CD4-positive, alpha-beta memory T cell (primary cell): ENCODE measurements around the gene SHISA6. TPM values are rescaled to one million over a fixed set of nuclear protein-coding genes. Genes with fewer than 3 reads are reported as not detected.

Experiments used
- CTCF ChIA-PET: fragments of 350-600 bp; sonication (Branson Sonifier 250); formaldehyde crosslinking; loops from one replicate; lab custom pipeline; 2021; ENCODE audit warnings: inconsistent platforms; ENCODE audit not compliant: partially characterized antibody; lab: Charles Lee
- POLR2A ChIA-PET: fragments of 350-600 bp; sonication (Branson Sonifier 250); formaldehyde crosslinking; loops from one replicate; lab custom pipeline; 2021; ENCODE audit not compliant: partially characterized antibody; lab: Charles Lee
- DNase-seq, 5 donors: peaks; one replicate each; pipeline versions ENCODE4 v3.0.0 to v3.0.0-alpha.2; 2020 to 2022; ENCODE audit warnings: mixed read lengths in 1 of 5
- H3K27ac ChIP-seq: one replicate; pipeline ENCODE4 v1.7.0; 2013; ENCODE audit warnings: low read depth, low read length
- H3K27me3 ChIP-seq: 2 replicates; pipeline ENCODE4 v1.7.0; 2013; ENCODE audit warnings: mild to moderate bottlenecking, low read length, moderate library complexity; ENCODE audit not compliant: insufficient read depth
- H3K36me3 ChIP-seq: 2 replicates; pipeline ENCODE4 v1.7.0; 2013; ENCODE audit warnings: mild to moderate bottlenecking, low read length, moderate library complexity; ENCODE audit not compliant: insufficient read depth
- H3K4me1 ChIP-seq: 2 replicates; pipeline ENCODE4 v1.7.0; 2013; ENCODE audit warnings: mild to moderate bottlenecking, low read length, moderate library complexity; ENCODE audit not compliant: insufficient read depth
- H3K4me3 ChIP-seq, 2 donors: one replicate each; pipeline ENCODE4 v1.7.0; 2013; ENCODE audit warnings: low read length in 2 of 2, mild to moderate bottlenecking in 1 of 2
- H3K9me3 ChIP-seq, 2 donors: one replicate each; pipeline ENCODE4 v1.7.0; 2013; ENCODE audit warnings: low read length in 2 of 2, control low read depth in 1 of 2; ENCODE audit not compliant: control insufficient read depth in 1 of 2
- H3K27ac Mint-ChIP-seq, 7 donors: one replicate each; pipeline ENCODE4 v1.8.0; 2020 to 2021; ENCODE audit warnings: mixed read lengths in 7 of 7, mild to moderate bottlenecking in 6 of 7, inconsistent platforms in 3 of 7, moderate library complexity in 3 of 7
- H3K27me3 Mint-ChIP-seq, 2 donors: one replicate each; pipeline ENCODE4 v1.8.0; 2020 to 2021; ENCODE audit warnings: mixed read lengths in 2 of 2
- H3K36me3 Mint-ChIP-seq, 2 donors: one replicate each; pipeline ENCODE4 v1.8.0; 2020 to 2021; ENCODE audit warnings: mixed read lengths in 2 of 2, inconsistent platforms in 1 of 2, mild to moderate bottlenecking in 1 of 2
- H3K4me1 Mint-ChIP-seq, 4 donors: one replicate each; pipeline ENCODE4 v1.8.0; 2020 to 2021; ENCODE audit warnings: mixed read lengths in 4 of 4, mild to moderate bottlenecking in 1 of 4
- H3K4me3 Mint-ChIP-seq, 8 donors: one replicate each; pipeline ENCODE4 v1.8.0; 2020 to 2021; ENCODE audit warnings: mixed read lengths in 8 of 8, mild to moderate bottlenecking in 7 of 8, moderate library complexity in 6 of 8, inconsistent platforms in 3 of 8
- H3K9me3 Mint-ChIP-seq, 8 donors: one replicate each; pipeline ENCODE4 v1.8.0; 2020 to 2021; ENCODE audit warnings: mixed read lengths in 8 of 8, mild to moderate bottlenecking in 5 of 8, inconsistent platforms in 3 of 8, moderate library complexity in 1 of 8
- intact Hi-C: fragments of 100-400 bp; cut with micrococcal nuclease; formaldehyde crosslinking; loops from one replicate; pipeline ENCODE4 v1.15.1; 2023
- polyA plus RNA-seq, 2 donors: library from polyadenylated mRNA; unstranded; fragments of 300-500 nt; fragmentation: Illumina TruSeq; gene quantifications; one replicate each; pipeline ENCODE4 v1.2.3, GENCODE V29; 2021
- total RNA-seq, 2 experiments: library from RNA; stranded (reverse); gene quantifications; one replicate each; pipeline ENCODE4 v1.2.3, GENCODE V29; 2021

The SHISA6 gene
- total and polyA plus RNA-seq, 4 experiments from 2014 or later: not detected

DNA sequence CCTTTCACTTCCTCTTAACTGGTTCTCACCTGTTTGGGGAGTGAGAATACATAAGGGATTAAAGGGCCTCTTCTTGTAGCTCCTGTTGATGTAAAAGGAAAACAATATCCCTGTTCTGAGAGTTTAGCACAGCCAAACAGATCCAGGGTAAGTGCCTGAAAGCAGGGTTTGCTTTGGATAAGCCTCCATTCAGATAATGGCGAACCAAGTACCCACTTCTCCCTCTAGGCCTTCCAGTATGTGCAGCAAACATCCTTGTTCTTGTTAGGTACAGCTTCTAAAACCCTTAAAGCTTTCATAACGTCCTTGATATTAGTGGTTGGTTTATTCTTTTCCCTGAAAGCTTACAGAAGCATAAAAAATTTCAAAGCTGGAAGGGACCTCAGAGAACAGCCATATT, 226.6 kb downstream of the SHISA6 start:
- Mint-ChIP-seq H3K27me3 (peaks cover 0 to 1% of the 10 kb centered on the region in 2 donors), H3K4me1 (no peaks in the 10 kb centered on the region), H3K36me3 (no peaks in the 10 kb centered on the region), H3K4me3 (no peak overlapping the region), H3K9me3 (peaks cover 0 to 10% (median 4%) of the 10 kb centered on the region in 8 donors), H3K27ac (no peak overlapping the region)
- H3K4me3 ChIP-seq: no peak overlapping the region
- H3K27me3 ChIP-seq: no peaks in the 10 kb centered on the region
- H3K4me1 ChIP-seq: no peaks in the 10 kb centered on the region
- POLR2A ChIA-PET: no interaction called here
- no peak for DNase-seq
- intact Hi-C loops: no loop called here
- no peaks in the 10 kb centered on the region for H3K36me3 ChIP-seq
- CTCF ChIA-PET: no interaction called here
- no peak overlapping the region for H3K27ac ChIP-seq
- no peaks in the 10 kb centered on the region for H3K9me3 ChIP-seq

GRCh38 chr17:11485336-11486100, 244.5 kb downstream of the SHISA6 start:
- Histone ChIP-seq H3K4me3 (no peak overlapping the region), H3K27me3 (no peaks in the 10 kb centered on the region), H3K9me3 (no peaks in the 10 kb centered on the region), H3K27ac (no peak overlapping the region), H3K36me3 (no peaks in the 10 kb centered on the region), H3K4me1 (no peaks in the 10 kb centered on the region)
- DNase-seq: no peak
- H3K4me1 Mint-ChIP-seq: no peaks in the 10 kb centered on the region
- peaks cover 0 to 8% (median 3%) of the 10 kb centered on the region in 8 donors for H3K9me3 Mint-ChIP-seq
- ChIA-PET CTCF (no interaction called here), POLR2A (no interaction called here)
- H3K27ac Mint-ChIP-seq: no peak overlapping the region
- H3K36me3 Mint-ChIP-seq: no peaks in the 10 kb centered on the region
- no peaks in the 10 kb centered on the region for H3K27me3 Mint-ChIP-seq
- H3K4me3 Mint-ChIP-seq: no peak overlapping the region
- intact Hi-C loops: no loop called here

DNA sequence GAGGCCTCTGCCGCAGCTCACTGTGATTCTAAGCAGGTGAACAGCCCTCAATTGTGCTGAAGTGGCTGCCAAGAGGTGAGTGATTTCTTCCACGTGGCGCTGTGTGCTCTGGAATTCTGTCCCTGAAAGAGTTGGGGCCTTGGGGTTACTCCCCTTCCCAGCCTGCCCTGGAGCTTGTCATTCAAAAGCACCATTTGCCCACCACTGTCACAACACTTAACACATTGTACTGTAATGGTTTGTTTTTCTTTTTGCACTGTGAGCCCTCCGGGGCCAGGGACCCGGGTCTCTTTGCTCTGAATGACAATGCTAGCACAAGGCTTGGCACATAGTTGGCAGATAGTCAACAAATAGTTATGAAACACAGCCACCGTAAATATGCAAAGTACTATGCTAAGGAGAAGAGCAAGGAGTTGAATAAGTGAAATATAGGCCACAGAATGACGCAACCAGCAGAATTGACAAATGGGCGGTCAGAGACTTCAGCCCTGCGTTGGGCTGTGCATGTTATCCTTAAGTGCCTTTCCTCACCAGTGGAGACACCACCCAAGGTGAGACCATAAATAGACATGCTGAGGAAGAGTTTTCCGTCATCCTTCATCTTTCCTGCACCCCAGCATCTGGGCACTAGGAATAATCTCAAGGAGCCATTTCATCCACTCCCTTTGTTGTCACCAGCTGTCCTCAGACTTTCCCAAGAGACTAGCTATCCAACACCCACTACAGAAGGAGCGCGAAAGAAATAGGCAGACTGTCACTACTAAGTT, 245.3 kb downstream of the SHISA6 start:
- H3K27me3 ChIP-seq: no peaks in the 10 kb centered on the region
- POLR2A ChIA-PET: no interaction called here
- no peaks in the 10 kb centered on the region for H3K4me1 Mint-ChIP-seq
- peaks cover 0 to 8% (median 4%) of the 10 kb centered on the region in 8 donors for H3K9me3 Mint-ChIP-seq
- no peaks in the 10 kb centered on the region for H3K36me3 ChIP-seq
- no peaks in the 10 kb centered on the region for H3K4me1 ChIP-seq
- H3K4me3 ChIP-seq: no peak overlapping the region
- no peaks in the 10 kb centered on the region for H3K9me3 ChIP-seq
- H3K27me3 Mint-ChIP-seq: no peaks in the 10 kb centered on the region
- H3K4me3 Mint-ChIP-seq: no peak overlapping the region
- H3K27ac Mint-ChIP-seq: no peak overlapping the region
- no peak overlapping the region for H3K27ac ChIP-seq
- intact Hi-C loops: no loop called here
- H3K36me3 Mint-ChIP-seq: no peaks in the 10 kb centered on the region
- no peak for DNase-seq
- CTCF ChIA-PET: no interaction called here

DNA sequence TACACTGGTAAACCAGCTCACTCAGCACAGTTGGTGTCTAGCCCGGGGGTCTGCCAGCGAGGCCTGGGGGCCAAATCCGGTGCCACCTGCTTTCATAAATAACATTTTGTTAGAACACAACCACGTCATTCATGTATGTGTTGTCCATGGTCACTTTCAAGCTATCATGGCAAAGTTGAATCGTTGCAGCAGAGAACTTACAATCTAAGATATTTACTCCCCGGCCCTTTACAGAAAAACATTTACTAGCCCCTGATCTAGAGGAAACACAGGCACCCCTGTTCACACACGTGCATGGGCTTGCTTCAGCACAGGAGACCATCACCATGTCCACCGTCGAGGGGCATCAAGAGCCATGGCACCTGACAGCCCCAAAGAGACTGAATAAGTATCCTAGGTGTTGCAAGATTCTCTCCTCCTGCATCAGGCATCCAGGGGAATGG, 245.9 kb downstream of the SHISA6 start:
- intact Hi-C loops: no loop called here
- H3K4me1 Mint-ChIP-seq: no peaks in the 10 kb centered on the region
- no peak overlapping the region for H3K27ac Mint-ChIP-seq

GRCh38 chr17:11487469-11487868, 246.5 kb downstream of the SHISA6 start:
- H3K4me1 Mint-ChIP-seq: no peaks in the 10 kb centered on the region
- ChIA-PET POLR2A (no interaction called here), CTCF (no interaction called here)
- no peak overlapping the region for H3K27ac ChIP-seq
- H3K9me3 ChIP-seq: no peaks in the 10 kb centered on the region
- H3K9me3 Mint-ChIP-seq: peaks cover 0 to 8% (median 4%) of the 10 kb centered on the region in 8 donors
- H3K27ac Mint-ChIP-seq: no peak overlapping the region
- intact Hi-C loops: no loop called here
- no peak overlapping the region for H3K4me3 Mint-ChIP-seq
- no peaks in the 10 kb centered on the region for H3K4me1 ChIP-seq
- no peaks in the 10 kb centered on the region for H3K36me3 ChIP-seq
- H3K27me3 Mint-ChIP-seq: no peaks in the 10 kb centered on the region
- DNase-seq: no peak
- no peak overlapping the region for H3K4me3 ChIP-seq
- H3K36me3 Mint-ChIP-seq: no peaks in the 10 kb centered on the region
- H3K27me3 ChIP-seq: no peaks in the 10 kb centered on the region

More for the DNA sequence above, 245.9 kb downstream of the SHISA6 start:
- Mint-ChIP-seq H3K4me3 (no peak overlapping the region), H3K9me3 (peaks cover 0 to 8% (median 4%) of the 10 kb centered on the region in 8 donors), H3K27me3 (no peaks in the 10 kb centered on the region), H3K36me3 (no peaks in the 10 kb centered on the region)
- CTCF ChIA-PET: no interaction called here
- POLR2A ChIA-PET: no interaction called here
- H3K4me1 ChIP-seq: no peaks in the 10 kb centered on the region
- no peaks in the 10 kb centered on the region for H3K9me3 ChIP-seq
- DNase-seq: no peak
- no peaks in the 10 kb centered on the region for H3K27me3 ChIP-seq
- no peak overlapping the region for H3K4me3 ChIP-seq
- no peak overlapping the region for H3K27ac ChIP-seq
- no peaks in the 10 kb centered on the region for H3K36me3 ChIP-seq

- H3K36me3 Mint-ChIP-seq: no peaks in the 10 kb centered on the region
- H3K9me3 Mint-ChIP-seq: peaks cover 0 to 8% (median 4%) of the 10 kb centered on the region in 8 donors
- H3K27ac ChIP-seq: no peak overlapping the region
- CTCF ChIA-PET: no interaction called here
- no peaks in the 10 kb centered on the region for H3K4me1 Mint-ChIP-seq
- no peaks in the 10 kb centered on the region for H3K27me3 ChIP-seq
- intact Hi-C loops: no loop called here
- H3K4me3 ChIP-seq: no peak overlapping the region
- no peak overlapping the region for H3K4me3 Mint-ChIP-seq
- H3K36me3 ChIP-seq: no peaks in the 10 kb centered on the region
- no peaks in the 10 kb centered on the region for H3K27me3 Mint-ChIP-seq
- DNase-seq: no peak
- H3K27ac Mint-ChIP-seq: no peak overlapping the region
- H3K4me1 ChIP-seq: no peaks in the 10 kb centered on the region
- no peaks in the 10 kb centered on the region for H3K9me3 ChIP-seq
- POLR2A ChIA-PET: no interaction called here
Measured at GRCh38 chr17:11488407-11488806, 247.4 kb downstream of the SHISA6 start.

DNA sequence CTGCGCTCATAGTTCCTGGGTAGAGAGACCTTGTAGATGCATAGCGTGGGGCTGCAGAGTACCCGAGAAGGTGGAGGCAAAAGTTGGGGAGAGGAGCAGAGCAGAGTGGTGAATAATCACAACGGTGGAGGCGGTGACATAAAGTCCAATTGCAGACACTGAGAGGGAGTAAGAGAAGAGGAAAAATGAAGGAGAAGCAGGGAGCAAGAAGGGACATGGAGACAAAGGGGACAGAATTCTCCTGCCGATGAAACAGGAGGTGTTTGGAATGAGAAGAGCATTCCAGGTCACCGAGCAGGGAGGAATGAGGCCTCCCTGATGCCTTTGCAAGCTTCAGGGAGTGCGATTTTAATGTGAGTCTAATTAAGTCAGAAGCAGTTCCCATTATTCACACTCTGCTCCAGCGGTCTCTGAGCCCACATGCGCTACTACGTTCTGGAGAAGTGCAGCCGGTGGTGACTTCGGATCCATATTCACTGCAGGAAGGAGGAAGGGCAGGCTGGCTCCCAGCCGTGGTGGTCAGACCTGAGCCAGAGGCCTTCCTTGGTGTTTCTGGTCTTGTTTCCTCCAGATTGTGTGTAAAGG, 249.2 kb downstream of the SHISA6 start:
- H3K4me3 Mint-ChIP-seq: no peak overlapping the region
- H3K27me3 ChIP-seq: no peaks in the 10 kb centered on the region
- H3K4me3 ChIP-seq: no peak overlapping the region
- H3K4me1 ChIP-seq: no peaks in the 10 kb centered on the region
- H3K4me1 Mint-ChIP-seq: no peaks in the 10 kb centered on the region
- H3K27ac Mint-ChIP-seq: peak overlapping the region in 1 of 7 donors; percentile 58
- intact Hi-C loops: no loop called here
- no peaks in the 10 kb centered on the region for H3K27me3 Mint-ChIP-seq
- H3K27ac ChIP-seq: no peak overlapping the region
- ChIA-PET POLR2A (no interaction called here), CTCF (no interaction called here)
- no peak for DNase-seq
- peaks cover 0 to 8% (median 5%) of the 10 kb centered on the region in 8 donors for H3K9me3 Mint-ChIP-seq
- H3K36me3 Mint-ChIP-seq: no peaks in the 10 kb centered on the region
- no peaks in the 10 kb centered on the region for H3K9me3 ChIP-seq
- H3K36me3 ChIP-seq: no peaks in the 10 kb centered on the region
